ENCODE data around the gene GALNT18. TPM values are rescaled to one million over a fixed set of nuclear protein-coding genes. Genes with fewer than 3 reads are reported as not detected.

The GALNT18 gene
- polyA plus RNA-seq, 1 donor from 2014 or later, result 7.6 TPM

DNA sequence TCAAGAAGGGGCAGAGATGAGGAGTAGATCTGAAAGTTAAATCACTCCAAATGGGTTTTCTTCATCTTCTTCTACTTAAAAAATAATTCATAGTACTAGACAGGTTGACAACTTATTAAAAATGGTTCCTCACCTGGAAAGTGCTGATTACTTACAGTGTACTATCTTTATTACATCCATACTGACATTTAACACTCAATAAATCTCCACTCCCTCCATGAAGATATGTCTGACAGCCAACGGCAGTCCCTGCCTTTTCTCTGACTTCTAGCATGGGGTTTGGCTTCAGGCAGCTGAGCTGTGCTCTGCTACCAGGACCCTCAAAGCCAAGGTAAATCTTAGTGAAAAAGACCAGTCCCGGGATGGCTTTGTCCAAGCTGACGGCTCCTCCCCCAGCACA lies 135.4 kb downstream of the GALNT18 start:
- H2AFZ ChIP-seq (ENCODE audit: low read depth, low read length), result no peak overlapping the region
- H3K27ac ChIP-seq (ENCODE audit: low read length), result no peak overlapping the region
- H3K9ac ChIP-seq (ENCODE audit: low read length), result no peak overlapping the region
- H4K20me1 ChIP-seq (ENCODE audit: insufficient read depth), result no peaks in the 10 kb centered on the region
- H3K4me3 ChIP-seq (ENCODE audit: low read length), result no peak overlapping the region
- TF ChIP-seq EP300 (conservative IDR thresholded peaks at IDR 0.05; ENCODE audit: poor library complexity, severe bottlenecking) (no peak), MXI1 (conservative IDR thresholded peaks at IDR 0.05; ENCODE audit: poor library complexity, severe bottlenecking) (no peak), POLR2AphosphoS5 (IDR thresholded peaks at IDR 0.05) (no peak)
- TF ChIP-seq, protein P1, sequence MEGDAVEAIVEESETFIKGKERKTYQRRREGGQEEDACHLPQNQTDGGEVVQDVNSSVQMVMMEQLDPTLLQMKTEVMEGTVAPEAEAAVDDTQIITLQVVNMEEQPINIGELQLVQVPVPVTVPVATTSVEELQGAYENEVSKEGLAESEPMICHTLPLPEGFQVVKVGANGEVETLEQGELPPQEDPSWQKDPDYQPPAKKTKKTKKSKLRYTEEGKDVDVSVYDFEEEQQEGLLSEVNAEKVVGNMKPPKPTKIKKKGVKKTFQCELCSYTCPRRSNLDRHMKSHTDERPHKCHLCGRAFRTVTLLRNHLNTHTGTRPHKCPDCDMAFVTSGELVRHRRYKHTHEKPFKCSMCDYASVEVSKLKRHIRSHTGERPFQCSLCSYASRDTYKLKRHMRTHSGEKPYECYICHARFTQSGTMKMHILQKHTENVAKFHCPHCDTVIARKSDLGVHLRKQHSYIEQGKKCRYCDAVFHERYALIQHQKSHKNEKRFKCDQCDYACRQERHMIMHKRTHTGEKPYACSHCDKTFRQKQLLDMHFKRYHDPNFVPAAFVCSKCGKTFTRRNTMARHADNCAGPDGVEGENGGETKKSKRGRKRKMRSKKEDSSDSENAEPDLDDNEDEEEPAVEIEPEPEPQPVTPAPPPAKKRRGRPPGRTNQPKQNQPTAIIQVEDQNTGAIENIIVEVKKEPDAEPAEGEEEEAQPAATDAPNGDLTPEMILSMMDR (IDR thresholded peaks at IDR 0.05; ENCODE audit: poor library complexity, severe bottlenecking), result no peak
- no peaks in the 10 kb centered on the region for H3F3A ChIP-seq (ENCODE audit: insufficient read depth, low read length, poor library complexity, severe bottlenecking)
- no peaks in the 10 kb centered on the region for H3K9me3 ChIP-seq (ENCODE audit: low read length)
- H3K36me3 ChIP-seq (ENCODE audit: insufficient read depth, low read length), result no peaks in the 10 kb centered on the region
- no peak overlapping the region for H3K4me2 ChIP-seq (ENCODE audit: low read length)
- H3K9me2 ChIP-seq (ENCODE audit: insufficient read depth, low read length), result no peaks in the 10 kb centered on the region
- H3K27me3 ChIP-seq (ENCODE audit: insufficient read depth, low read depth, low read length), result no peaks in the 10 kb centered on the region
- H3K79me2 ChIP-seq (replicated peaks; ENCODE audit: insufficient read depth, low read length), result no peaks in the 10 kb centered on the region

- Histone ChIP-seq H3K9ac (ENCODE audit: low read length) (no peak overlapping the region), H3K27me3 (ENCODE audit: insufficient read depth, low read depth, low read length) (no peaks in the 10 kb centered on the region), H3K4me2 (ENCODE audit: low read length) (no peak overlapping the region), H3K9me3 (ENCODE audit: low read length) (no peaks in the 10 kb centered on the region), H3K36me3 (ENCODE audit: insufficient read depth, low read length) (no peaks in the 10 kb centered on the region), H3K9me2 (ENCODE audit: insufficient read depth, low read length) (no peaks in the 10 kb centered on the region), H3K27ac (ENCODE audit: low read length) (no peak overlapping the region), H3F3A (ENCODE audit: insufficient read depth, low read length, poor library complexity, severe bottlenecking) (no peaks in the 10 kb centered on the region), H4K20me1 (ENCODE audit: insufficient read depth) (no peaks in the 10 kb centered on the region), H3K4me3 (ENCODE audit: low read length) (no peak overlapping the region), H3K79me2 (replicated peaks; ENCODE audit: insufficient read depth, low read length) (no peaks in the 10 kb centered on the region), H2AFZ (ENCODE audit: low read depth, low read length) (no peak overlapping the region)
- no peak for TF ChIP-seq EP300 (conservative IDR thresholded peaks at IDR 0.05; ENCODE audit: poor library complexity, severe bottlenecking)
- TF ChIP-seq RAD21 (conservative IDR thresholded peaks at IDR 0.05), result no peak
- TF ChIP-seq MXI1 (conservative IDR thresholded peaks at IDR 0.05; ENCODE audit: poor library complexity, severe bottlenecking), result no peak
- TF ChIP-seq, protein P1 (IDR thresholded peaks at IDR 0.05; ENCODE audit: poor library complexity, severe bottlenecking), result no peak
- TF ChIP-seq, protein P2, sequence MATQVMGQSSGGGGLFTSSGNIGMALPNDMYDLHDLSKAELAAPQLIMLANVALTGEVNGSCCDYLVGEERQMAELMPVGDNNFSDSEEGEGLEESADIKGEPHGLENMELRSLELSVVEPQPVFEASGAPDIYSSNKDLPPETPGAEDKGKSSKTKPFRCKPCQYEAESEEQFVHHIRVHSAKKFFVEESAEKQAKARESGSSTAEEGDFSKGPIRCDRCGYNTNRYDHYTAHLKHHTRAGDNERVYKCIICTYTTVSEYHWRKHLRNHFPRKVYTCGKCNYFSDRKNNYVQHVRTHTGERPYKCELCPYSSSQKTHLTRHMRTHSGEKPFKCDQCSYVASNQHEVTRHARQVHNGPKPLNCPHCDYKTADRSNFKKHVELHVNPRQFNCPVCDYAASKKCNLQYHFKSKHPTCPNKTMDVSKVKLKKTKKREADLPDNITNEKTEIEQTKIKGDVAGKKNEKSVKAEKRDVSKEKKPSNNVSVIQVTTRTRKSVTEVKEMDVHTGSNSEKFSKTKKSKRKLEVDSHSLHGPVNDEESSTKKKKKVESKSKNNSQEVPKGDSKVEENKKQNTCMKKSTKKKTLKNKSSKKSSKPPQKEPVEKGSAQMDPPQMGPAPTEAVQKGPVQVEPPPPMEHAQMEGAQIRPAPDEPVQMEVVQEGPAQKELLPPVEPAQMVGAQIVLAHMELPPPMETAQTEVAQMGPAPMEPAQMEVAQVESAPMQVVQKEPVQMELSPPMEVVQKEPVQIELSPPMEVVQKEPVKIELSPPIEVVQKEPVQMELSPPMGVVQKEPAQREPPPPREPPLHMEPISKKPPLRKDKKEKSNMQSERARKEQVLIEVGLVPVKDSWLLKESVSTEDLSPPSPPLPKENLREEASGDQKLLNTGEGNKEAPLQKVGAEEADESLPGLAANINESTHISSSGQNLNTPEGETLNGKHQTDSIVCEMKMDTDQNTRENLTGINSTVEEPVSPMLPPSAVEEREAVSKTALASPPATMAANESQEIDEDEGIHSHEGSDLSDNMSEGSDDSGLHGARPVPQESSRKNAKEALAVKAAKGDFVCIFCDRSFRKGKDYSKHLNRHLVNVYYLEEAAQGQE (IDR thresholded peaks at IDR 0.05; ENCODE audit: borderline replicate concordance), result no peak
- no peak for TF ChIP-seq POLR2AphosphoS5 (IDR thresholded peaks at IDR 0.05)
- TF ChIP-seq SMC3 (conservative IDR thresholded peaks at IDR 0.05; ENCODE audit: poor library complexity), result no peak
- TF ChIP-seq TAF1 (IDR thresholded peaks at IDR 0.05; ENCODE audit: low read depth), result no peak
- no peak for TF ChIP-seq EZH2 (IDR thresholded peaks at IDR 0.05; ENCODE audit: borderline replicate concordance, insufficient read depth, low read length, poor library complexity, severe bottlenecking)
Measured at GRCh38 chr11:11486002-11486401, 135.8 kb downstream of the GALNT18 start.

All from neural cell (in vitro differentiated cells).